GM19455 (cell line): ENCODE results near the gene MRPL49.
"Not testable (repeated sequence)": the region's sequence is repeated elsewhere in the genome, so short reads cannot be mapped to it uniquely, and the experiment has no call there.

Experiments
- ATAC-seq: cut with Tn5 transposase; IDR thresholded peaks from one replicate; pipeline ENCODE4 v1.9.1; 2021; ENCODE audit not compliant: unreplicated experiment

The MRPL49 gene

GRCh38 chr11:65163684-65164083 lies 41.6 kb downstream of the MRPL49 start:
- ATAC-seq, result no peak

GRCh38 chr11:65165410-65166317 lies 43.5 kb downstream of the MRPL49 start:
- no peak for ATAC-seq

GRCh38 chr11:65166893-65167292 lies 44.8 kb downstream of the MRPL49 start:
- ATAC-seq, result no peak

GRCh38 chr11:65167656-65168055 lies 45.5 kb downstream of the MRPL49 start:
- no peak for ATAC-seq

GRCh38 chr11:65169164-65169641 lies 47.1 kb downstream of the MRPL49 start:
- no peak for ATAC-seq

GRCh38 chr11:65170058-65170534 lies 48.0 kb downstream of the MRPL49 start, which contains the start of gene SPDYC:
TSS of gene SPDYC (plus strand) at chr11:65170233. CDS start at chr11:65171358, 1,125 bp downstream.
- no peak for ATAC-seq

GRCh38 chr11:65172600-65172999 lies 50.5 kb downstream of the MRPL49 start:
- ATAC-seq, result no peak

GRCh38 chr11:65174571-65175010 lies 52.5 kb downstream of the MRPL49 start:
- not testable (repeated sequence) for ATAC-seq
